ENCODE measurements around the gene FKBP8. TPM values are rescaled to one million over a fixed set of nuclear protein-coding genes. Genes with fewer than 3 reads are reported as not detected.

Gene FKBP8
- polyA plus RNA-seq, 1 donor = 138 TPM

DNA sequence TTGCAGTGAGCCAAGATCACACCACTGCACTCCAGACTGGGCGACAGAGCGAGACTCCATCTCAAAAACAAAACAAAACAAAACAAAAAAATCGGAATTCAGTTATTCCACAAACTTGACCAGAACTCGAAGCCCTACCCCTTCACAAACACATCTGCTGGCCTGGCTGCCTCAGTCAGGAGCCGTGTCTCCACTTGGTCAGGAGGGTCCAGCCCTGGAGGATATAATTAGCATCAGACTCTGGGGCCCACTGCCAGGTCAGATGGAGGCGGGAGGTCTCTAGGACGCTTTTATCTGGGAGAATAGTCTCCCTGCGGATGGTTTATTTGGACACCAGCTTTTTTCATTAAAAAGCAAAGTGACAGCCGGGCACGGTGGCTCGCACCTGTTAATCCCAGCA lies 29.5 kb downstream of the FKBP8 start:
- Histone ChIP-seq H3K27me3 (ENCODE audit: control insufficient read depth, insufficient read depth, low read length) (no peaks in the 10 kb centered on the region), H3K4me1 (ENCODE audit: control insufficient read depth, insufficient read depth, low read length) (peaks cover 38% of the 10 kb centered on the region), H3K9me3 (ENCODE audit: control insufficient read depth, low read depth, low read length) (no peaks in the 10 kb centered on the region), H3K4me3 (ENCODE audit: low read length) (no peak overlapping the region), H3K27ac (ENCODE audit: low read length) (no peak overlapping the region), H3K36me3 (ENCODE audit: control insufficient read depth, insufficient read depth, low read length) (no peaks in the 10 kb centered on the region)
- no peak for DNase-seq
- WGBS (ENCODE audit: insufficient coverage, low lambda C conversion rate) = no CpG with 5 or more reads among the region's 11 CpGs

DNA sequence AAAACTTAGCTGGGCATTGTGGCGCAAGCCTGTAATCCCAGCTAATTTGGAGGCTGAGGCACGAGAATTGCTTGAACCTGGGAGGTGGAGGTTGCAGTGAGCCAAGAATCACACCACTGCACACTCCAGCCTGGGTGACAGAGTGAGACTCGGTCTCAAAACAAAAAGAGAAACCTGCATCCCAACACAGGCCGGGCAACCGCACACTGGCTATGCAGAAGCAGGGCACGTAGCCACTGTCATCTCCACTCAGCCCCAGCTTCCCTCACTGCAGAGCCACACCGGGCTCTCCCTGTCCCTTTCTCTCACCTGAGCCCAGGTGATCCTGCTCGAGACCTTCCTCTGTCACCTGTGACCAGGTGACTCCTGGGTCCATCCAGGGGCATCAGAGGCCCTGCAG lies 33.2 kb downstream of the FKBP8 start:
- no peak for DNase-seq
- WGBS (ENCODE audit: insufficient coverage, low lambda C conversion rate) = no CpG with 5 or more reads among the region's 8 CpGs
- no peaks in the 10 kb centered on the region for H3K36me3 ChIP-seq (ENCODE audit: control insufficient read depth, insufficient read depth, low read length)
- no peak overlapping the region for H3K27ac ChIP-seq (ENCODE audit: low read length)
- no peaks in the 10 kb centered on the region for H3K9me3 ChIP-seq (ENCODE audit: control insufficient read depth, low read depth, low read length)
- H3K4me1 ChIP-seq (ENCODE audit: control insufficient read depth, insufficient read depth, low read length) = peaks cover 47% of the 10 kb centered on the region
- no peaks in the 10 kb centered on the region for H3K27me3 ChIP-seq (ENCODE audit: control insufficient read depth, insufficient read depth, low read length)
- no peak overlapping the region for H3K4me3 ChIP-seq (ENCODE audit: low read length)

DNA sequence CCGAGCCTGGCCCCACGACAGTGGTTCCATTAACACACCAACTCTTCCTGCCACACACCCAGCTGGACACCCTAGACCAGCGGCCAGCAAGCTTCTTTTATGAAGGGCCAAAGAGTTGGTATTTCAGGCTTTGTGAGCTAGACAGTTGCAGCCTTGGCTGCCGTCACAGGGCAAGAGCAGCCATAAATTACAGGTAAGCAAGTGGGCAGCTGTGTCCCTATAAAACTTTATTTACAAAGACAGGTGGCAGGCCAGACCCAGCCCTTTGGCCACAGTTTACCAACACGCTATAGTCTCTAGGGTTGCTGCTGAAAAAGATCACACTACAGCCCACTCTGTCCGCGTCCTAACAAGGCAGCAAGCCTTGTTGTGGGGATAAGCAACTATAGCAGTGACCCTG lies 34.8 kb downstream of the FKBP8 start:
- DNase-seq = no peak
- no peaks in the 10 kb centered on the region for H3K36me3 ChIP-seq (ENCODE audit: control insufficient read depth, insufficient read depth, low read length)
- WGBS (ENCODE audit: insufficient coverage, low lambda C conversion rate) = no CpG with 5 or more reads among the region's 7 CpGs
- H3K27ac ChIP-seq (ENCODE audit: low read length) = peak overlapping the region; percentile 46
- H3K4me1 ChIP-seq (ENCODE audit: control insufficient read depth, insufficient read depth, low read length) = peaks cover 50% of the 10 kb centered on the region
- H3K9me3 ChIP-seq (ENCODE audit: control insufficient read depth, low read depth, low read length) = no peaks in the 10 kb centered on the region
- H3K4me3 ChIP-seq (ENCODE audit: low read length) = no peak overlapping the region
- H3K27me3 ChIP-seq (ENCODE audit: control insufficient read depth, insufficient read depth, low read length) = no peaks in the 10 kb centered on the region

DNA sequence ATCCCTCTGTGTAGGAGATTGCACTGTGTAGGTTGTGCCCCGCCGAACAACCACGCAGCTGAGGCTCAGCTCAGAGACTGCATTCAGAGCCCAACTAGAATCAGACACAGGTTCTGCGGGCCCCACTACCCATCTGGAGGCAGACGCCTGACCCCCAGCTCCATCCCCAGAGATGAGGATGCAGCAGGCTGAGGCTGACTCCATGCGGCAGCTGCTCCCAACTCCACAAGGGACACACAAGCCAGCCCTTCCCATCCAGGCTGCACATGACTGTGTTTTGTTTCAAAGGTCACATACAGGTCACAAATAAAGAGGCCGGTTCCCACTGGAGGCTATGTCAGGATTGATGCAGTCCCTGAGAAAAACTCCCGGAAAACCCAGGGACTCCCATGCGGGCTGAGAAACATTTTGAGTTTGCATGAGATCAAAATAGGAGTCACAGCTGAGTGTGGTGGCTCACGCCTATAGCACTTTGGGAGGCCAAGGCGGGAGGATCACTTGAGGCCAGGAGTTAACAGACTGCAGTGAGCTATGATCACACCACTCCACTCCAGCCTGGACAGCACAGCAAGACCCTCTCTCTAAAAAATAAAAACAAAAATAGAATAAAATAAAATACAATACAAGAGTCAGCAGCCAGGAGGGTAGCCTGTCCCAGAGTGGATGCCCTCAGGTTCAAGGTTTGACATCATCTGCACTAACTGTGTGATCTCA lies 35.5 kb downstream of the FKBP8 start:
- H3K9me3 ChIP-seq (ENCODE audit: control insufficient read depth, low read depth, low read length) = no peaks in the 10 kb centered on the region
- DNase-seq = peak in 1 of 2 donors; percentile 75
- peak overlapping the region; percentile 46 for H3K27ac ChIP-seq (ENCODE audit: low read length)
- no peaks in the 10 kb centered on the region for H3K36me3 ChIP-seq (ENCODE audit: control insufficient read depth, insufficient read depth, low read length)
- H3K4me3 ChIP-seq (ENCODE audit: low read length) = no peak overlapping the region
- H3K27me3 ChIP-seq (ENCODE audit: control insufficient read depth, insufficient read depth, low read length) = no peaks in the 10 kb centered on the region
- peaks cover 57% of the 10 kb centered on the region for H3K4me1 ChIP-seq (ENCODE audit: control insufficient read depth, insufficient read depth, low read length)
- no CpG with 5 or more reads among the region's 11 CpGs for WGBS (ENCODE audit: insufficient coverage, low lambda C conversion rate)

DNA sequence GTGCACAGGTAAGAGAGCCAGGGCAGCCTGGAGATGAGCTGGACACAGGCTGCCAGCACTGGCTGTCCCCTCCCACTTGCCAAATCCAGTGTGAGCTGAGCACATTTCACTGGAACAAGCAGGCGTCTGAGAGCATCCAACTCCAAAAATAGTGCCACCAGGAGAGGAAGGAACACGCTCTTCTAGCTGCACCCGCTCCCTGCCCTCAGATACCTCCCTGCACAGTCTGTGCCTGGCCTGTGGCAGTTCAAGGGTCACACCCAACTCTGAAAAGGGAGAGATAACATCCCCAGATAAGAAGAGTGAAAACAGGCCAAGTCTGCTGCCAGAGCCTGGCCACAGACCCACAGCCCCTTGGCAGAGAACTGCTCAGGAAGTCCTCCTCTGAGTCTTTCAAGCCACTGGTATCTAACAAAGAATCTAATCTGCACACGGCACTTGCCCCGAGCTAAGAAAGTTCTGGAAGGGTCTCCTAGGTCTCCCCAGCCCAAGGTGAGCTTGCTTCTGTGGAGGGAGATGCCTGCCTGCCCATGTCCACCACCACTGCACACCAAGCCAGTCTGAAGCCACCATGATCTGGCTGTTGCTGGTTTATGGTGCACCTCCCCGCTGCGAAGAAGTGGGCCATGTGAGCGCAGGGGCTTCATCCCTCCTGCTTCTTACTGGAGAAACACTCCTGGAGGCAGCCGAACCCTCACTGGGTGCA lies 36.2 kb downstream of the FKBP8 start:
- no peaks in the 10 kb centered on the region for H3K27me3 ChIP-seq (ENCODE audit: control insufficient read depth, insufficient read depth, low read length)
- no CpG with 5 or more reads among the region's 9 CpGs for WGBS (ENCODE audit: insufficient coverage, low lambda C conversion rate)
- no peak for DNase-seq
- no peaks in the 10 kb centered on the region for H3K9me3 ChIP-seq (ENCODE audit: control insufficient read depth, low read depth, low read length)
- H3K4me1 ChIP-seq (ENCODE audit: control insufficient read depth, insufficient read depth, low read length) = peaks cover 64% of the 10 kb centered on the region
- peaks cover under 1% of the 10 kb centered on the region for H3K36me3 ChIP-seq (ENCODE audit: control insufficient read depth, insufficient read depth, low read length)
- peak overlapping the region; percentile 2 for H3K27ac ChIP-seq (ENCODE audit: low read length)
- no peak overlapping the region for H3K4me3 ChIP-seq (ENCODE audit: low read length)

DNA sequence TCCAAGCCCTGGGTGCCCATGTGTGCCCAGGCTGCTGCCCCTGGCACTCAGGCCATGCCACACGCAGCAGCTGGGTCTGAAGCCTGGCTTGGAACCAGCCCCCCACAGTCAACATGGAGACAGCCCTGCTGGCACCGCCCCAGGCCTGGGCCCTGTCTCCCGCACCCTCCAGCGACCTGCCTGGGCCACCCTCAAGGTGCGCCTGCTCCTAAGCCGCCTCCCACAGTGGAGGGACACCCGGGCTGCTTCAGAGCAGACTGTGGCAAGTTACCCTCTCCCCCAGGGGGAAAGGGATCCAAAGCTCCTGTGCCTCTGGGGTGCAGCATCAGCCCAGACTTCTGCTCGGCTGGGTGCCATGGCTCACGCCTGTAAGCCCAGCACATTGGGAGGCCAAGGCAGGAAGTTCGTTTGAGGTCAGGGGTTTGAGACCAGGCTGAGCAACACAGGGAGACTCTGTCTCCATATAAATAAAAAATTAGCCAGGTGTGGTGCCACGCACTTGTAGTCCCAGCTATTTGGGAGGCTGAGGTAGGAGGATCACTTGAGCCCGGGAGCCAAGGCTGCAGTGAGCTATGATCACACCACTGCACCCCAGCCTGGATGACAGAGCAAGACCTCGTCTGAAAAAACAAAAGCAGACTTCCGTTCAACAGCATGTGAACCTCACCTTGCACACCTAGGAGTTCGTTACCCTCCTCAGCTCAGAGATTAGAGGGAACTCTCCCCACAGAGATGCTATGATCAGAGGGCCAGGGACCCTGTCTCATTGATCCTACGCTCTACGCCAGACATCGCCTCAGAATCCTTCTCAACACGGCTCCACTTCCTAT lies 37.1 kb downstream of the FKBP8 start:
- H3K36me3 ChIP-seq (ENCODE audit: control insufficient read depth, insufficient read depth, low read length) = peaks cover 3% of the 10 kb centered on the region
- peaks cover 64% of the 10 kb centered on the region for H3K4me1 ChIP-seq (ENCODE audit: control insufficient read depth, insufficient read depth, low read length)

DNA sequence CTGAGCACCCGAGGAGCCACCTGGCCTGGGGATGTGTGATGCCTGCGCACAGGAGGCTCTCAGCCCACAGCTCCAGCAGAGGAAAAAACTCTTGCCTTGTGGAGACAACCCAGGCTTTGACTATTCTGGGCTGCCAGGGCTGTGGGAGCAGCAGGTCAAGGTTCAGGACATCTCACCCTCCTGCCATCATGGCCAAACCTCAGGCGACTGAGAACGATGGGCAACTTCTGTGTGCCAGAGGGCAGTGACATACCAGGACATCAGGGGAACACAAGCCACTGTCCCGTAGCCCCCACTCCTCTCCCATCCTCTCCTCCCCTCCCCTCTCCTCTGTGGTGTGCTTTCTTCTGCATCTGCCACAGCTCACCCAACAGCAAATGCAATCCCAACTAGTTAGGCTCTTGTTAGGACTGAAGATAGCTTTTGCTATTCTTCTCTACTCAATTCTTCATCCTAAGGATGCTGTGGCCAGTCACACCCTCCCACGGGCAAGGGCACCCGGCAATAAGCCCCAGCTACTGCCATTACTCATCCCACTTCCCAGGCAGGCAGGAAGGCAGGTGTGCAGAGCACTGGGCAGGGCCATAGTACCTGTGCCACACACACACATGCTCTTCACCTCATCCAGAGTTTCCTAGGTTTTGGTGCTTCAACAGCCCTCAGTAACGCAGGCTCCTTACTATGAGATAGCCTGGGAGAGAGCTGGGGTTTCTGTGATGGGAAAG lies 38.3 kb downstream of the FKBP8 start:
- H3K4me3 ChIP-seq (ENCODE audit: low read length) = no peak overlapping the region
- peaks cover 3% of the 10 kb centered on the region for H3K36me3 ChIP-seq (ENCODE audit: control insufficient read depth, insufficient read depth, low read length)
- H3K27me3 ChIP-seq (ENCODE audit: control insufficient read depth, insufficient read depth, low read length) = no peaks in the 10 kb centered on the region
- no peak for DNase-seq
- WGBS (ENCODE audit: insufficient coverage, low lambda C conversion rate) = no CpG with 5 or more reads among the region's 8 CpGs
- no peaks in the 10 kb centered on the region for H3K9me3 ChIP-seq (ENCODE audit: control insufficient read depth, low read depth, low read length)
- peak overlapping the region; percentile 79 for H3K27ac ChIP-seq (ENCODE audit: low read length)
- H3K4me1 ChIP-seq (ENCODE audit: control insufficient read depth, insufficient read depth, low read length) = peaks cover 64% of the 10 kb centered on the region

More for the DNA sequence above, 37.1 kb downstream of the FKBP8 start:
- no peaks in the 10 kb centered on the region for H3K9me3 ChIP-seq (ENCODE audit: control insufficient read depth, low read depth, low read length)
- DNase-seq = no peak
- H3K27me3 ChIP-seq (ENCODE audit: control insufficient read depth, insufficient read depth, low read length) = no peaks in the 10 kb centered on the region
- H3K27ac ChIP-seq (ENCODE audit: low read length) = peak overlapping the region; percentile 9
- no CpG with 5 or more reads among the region's 19 CpGs for WGBS (ENCODE audit: insufficient coverage, low lambda C conversion rate)
- H3K4me3 ChIP-seq (ENCODE audit: low read length) = no peak overlapping the region

DNA sequence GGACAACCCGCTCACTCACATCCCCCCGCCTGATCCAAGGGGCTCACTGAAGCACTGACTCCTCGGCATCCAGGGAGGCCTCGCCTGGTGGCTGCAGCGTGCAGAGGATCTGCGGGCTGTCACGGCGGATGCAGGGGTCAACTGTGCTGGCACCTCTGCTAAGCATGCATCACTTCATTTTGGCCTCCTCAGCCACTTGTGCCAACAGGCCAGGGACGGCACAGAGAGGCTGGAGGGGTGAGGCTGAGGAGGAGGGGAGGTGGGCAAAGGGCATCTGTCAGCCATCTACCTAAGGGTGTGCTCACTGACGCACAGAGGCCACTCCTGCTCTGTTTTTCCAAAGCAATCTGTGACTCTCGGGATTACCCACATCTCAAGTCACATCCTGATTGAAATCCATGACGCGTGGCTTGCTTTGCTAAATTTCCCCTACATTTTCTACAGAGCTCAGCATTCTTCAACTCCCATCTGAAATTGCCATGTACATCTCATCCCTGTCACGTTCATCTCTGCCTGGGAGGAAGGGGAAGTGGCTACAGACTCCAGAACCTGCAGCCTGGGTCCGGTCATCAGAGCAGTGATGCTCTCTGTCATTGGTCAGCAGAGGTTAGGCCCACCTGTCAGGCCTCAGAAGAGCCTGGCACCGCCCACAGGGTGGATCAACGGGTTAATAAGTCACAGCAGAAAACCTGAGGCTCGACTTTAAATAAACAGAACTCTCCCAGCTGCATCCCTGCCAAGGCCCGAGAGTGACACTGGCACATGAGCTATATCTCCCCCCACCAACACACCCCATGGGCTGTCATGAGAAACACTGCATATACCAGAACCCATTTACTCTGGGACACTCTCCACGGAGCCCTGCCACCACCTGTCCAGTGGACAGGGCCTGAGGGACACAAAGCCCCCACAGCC lies 39.1 kb downstream of the FKBP8 start:
- WGBS (ENCODE audit: insufficient coverage, low lambda C conversion rate) = no CpG with 5 or more reads among the region's 20 CpGs
- Histone ChIP-seq H3K4me1 (ENCODE audit: control insufficient read depth, insufficient read depth, low read length) (peaks cover 64% of the 10 kb centered on the region), H3K27me3 (ENCODE audit: control insufficient read depth, insufficient read depth, low read length) (no peaks in the 10 kb centered on the region), H3K27ac (ENCODE audit: low read length) (peak overlapping the region; percentile 79), H3K9me3 (ENCODE audit: control insufficient read depth, low read depth, low read length) (no peaks in the 10 kb centered on the region), H3K4me3 (ENCODE audit: low read length) (no peak overlapping the region), H3K36me3 (ENCODE audit: control insufficient read depth, insufficient read depth, low read length) (peaks cover 3% of the 10 kb centered on the region)
- peak; percentile 72 to 87 for DNase-seq

DNA sequence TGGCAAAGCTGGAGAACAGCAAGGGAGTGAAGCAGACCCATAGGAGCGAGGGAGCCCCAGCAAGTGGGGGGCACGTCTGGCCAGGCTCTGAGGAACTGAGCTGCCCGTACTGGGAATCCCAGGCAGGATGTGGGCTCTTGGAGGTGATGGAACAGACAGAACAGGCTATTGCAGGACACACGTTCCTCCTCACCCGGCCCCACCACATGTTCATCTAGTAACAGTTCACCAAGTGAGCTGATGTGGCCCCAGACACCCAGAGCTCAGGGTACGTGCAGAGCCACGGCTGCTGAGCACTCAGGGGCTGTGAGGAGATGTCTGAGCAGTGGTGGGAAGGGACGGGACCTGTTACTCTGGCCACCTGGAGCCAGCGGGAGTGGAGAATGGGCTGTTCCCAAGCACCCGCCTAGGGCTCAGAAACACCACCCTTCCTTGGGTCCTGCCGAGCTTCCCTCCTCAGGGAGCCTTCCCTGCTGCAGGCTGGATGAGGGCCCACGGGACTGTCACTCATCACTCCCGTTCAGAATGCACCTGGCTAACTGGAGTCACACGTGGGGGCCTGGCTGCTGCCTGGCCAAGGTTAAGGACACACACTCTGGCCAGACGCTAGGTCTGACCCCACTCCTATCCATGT lies 39.9 kb downstream of the FKBP8 start:
- Histone ChIP-seq H3K9me3 (ENCODE audit: control insufficient read depth, low read depth, low read length) (no peaks in the 10 kb centered on the region), H3K27ac (ENCODE audit: low read length) (peak overlapping the region; percentile 79), H3K27me3 (ENCODE audit: control insufficient read depth, insufficient read depth, low read length) (no peaks in the 10 kb centered on the region), H3K4me3 (ENCODE audit: low read length) (no peak overlapping the region), H3K4me1 (ENCODE audit: control insufficient read depth, insufficient read depth, low read length) (peaks cover 61% of the 10 kb centered on the region), H3K36me3 (ENCODE audit: control insufficient read depth, insufficient read depth, low read length) (peaks cover 3% of the 10 kb centered on the region)
- no CpG with 5 or more reads among the region's 15 CpGs for WGBS (ENCODE audit: insufficient coverage, low lambda C conversion rate)
- DNase-seq = no peak
